Mammary epithelial cell (primary cell): ENCODE measurements around the gene BRPF1.

Source experiments
- EZH2 ChIP-seq: IDR thresholded peaks from 2 replicates; pipeline ENCODE4 v1.6.1; 2012; ENCODE audit warnings: low read length, inconsistent platforms, borderline replicate concordance
- TF ChIP-seq, protein P1 (sequence below), 2 donors: IDR thresholded peaks in 1 of 2; conservative IDR thresholded peaks in 1 of 2; 2 replicates each; pipeline ENCODE4 v1.5.1; 2011 to 2012; ENCODE audit warnings: inconsistent platforms in 2 of 2, low read length in 2 of 2, mild to moderate bottlenecking in 2 of 2, control low read depth in 1 of 2, low read depth in 1 of 2; ENCODE audit not compliant: insufficient read depth in 1 of 2; ENCODE audit errors: extremely low read depth in 1 of 2

DNA sequence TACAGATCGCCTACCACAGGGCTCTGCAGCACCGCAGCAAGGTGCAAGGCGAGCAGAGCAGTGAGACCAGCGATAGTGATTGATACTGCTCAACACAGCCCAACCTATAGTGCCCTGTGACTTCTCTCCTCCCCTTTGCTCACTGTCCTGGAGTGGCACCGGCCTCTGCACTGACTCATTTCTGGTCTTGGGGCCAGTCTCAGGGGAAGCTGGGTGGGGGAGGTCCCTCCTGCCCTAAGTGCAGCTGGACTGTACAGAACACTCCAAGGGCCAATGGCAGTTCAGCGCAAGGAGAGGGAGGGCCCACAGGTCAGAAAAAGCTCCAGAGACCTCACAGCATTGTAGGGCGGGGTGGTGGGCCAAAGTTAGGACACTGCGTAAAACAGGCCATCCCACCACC lies 15.7 kb downstream of the BRPF1 start:
- TF ChIP-seq, protein P1, sequence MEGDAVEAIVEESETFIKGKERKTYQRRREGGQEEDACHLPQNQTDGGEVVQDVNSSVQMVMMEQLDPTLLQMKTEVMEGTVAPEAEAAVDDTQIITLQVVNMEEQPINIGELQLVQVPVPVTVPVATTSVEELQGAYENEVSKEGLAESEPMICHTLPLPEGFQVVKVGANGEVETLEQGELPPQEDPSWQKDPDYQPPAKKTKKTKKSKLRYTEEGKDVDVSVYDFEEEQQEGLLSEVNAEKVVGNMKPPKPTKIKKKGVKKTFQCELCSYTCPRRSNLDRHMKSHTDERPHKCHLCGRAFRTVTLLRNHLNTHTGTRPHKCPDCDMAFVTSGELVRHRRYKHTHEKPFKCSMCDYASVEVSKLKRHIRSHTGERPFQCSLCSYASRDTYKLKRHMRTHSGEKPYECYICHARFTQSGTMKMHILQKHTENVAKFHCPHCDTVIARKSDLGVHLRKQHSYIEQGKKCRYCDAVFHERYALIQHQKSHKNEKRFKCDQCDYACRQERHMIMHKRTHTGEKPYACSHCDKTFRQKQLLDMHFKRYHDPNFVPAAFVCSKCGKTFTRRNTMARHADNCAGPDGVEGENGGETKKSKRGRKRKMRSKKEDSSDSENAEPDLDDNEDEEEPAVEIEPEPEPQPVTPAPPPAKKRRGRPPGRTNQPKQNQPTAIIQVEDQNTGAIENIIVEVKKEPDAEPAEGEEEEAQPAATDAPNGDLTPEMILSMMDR (conservative IDR thresholded peaks at IDR 0.05 in 1 of 2, IDR thresholded peaks at IDR 0.05 in 1 of 2; ENCODE audit: extremely low read depth in 1 of 2, insufficient read depth in 1 of 2, low read depth in 1 of 2, low read length in 2 of 2), result no peak
- TF ChIP-seq EZH2, result no peak
